Stimulated activated CD4-positive, alpha-beta T cell treated with anti-CD3 and anti-CD28 coated beads, Interleukin-2, amount 100 ng/mL, for 4 hours (primary cell): ENCODE data around the gene TXNL4B.
"Not testable (repeated sequence)": the region's sequence is repeated elsewhere in the genome, so short reads cannot be mapped to it uniquely, and the experiment has no call there.

Source experiments
- DNase-seq: peaks from one replicate; pipeline ENCODE4 v3.0.0-alpha.2; 2020; ENCODE audit warnings: low read depth

The TXNL4B gene

GRCh38 chr16:72072514-72073342 lies 20.7 kb downstream of the TXNL4B start:
- no peak for DNase-seq

- no peak for DNase-seq
Observed at GRCh38 chr16:72068930-72069329, 24.5 kb downstream of the TXNL4B start.

GRCh38 chr16:72066747-72067146 lies 26.7 kb downstream of the TXNL4B start:
- DNase-seq = no peak

GRCh38 chr16:72064361-72064894 lies 29.0 kb downstream of the TXNL4B start:
- DNase-seq = no peak

- DNase-seq = no peak
Observed at GRCh38 chr16:72061564-72061963, 31.9 kb downstream of the TXNL4B start.

GRCh38 chr16:72060405-72060804 lies 33.0 kb downstream of the TXNL4B start:
- DNase-seq = no peak

GRCh38 chr16:72059060-72059459 lies 34.4 kb downstream of the TXNL4B start:
- not testable (repeated sequence) for DNase-seq

GRCh38 chr16:72057313-72057712 lies 36.1 kb downstream of the TXNL4B start:
- not testable (repeated sequence) for DNase-seq

- DNase-seq = no peak
Observed at GRCh38 chr16:72055911-72056310, 37.5 kb downstream of the TXNL4B start.

GRCh38 chr16:72054254-72054847 lies 39.1 kb downstream of the TXNL4B start, which contains the start of gene HP:
Gene HP (plus strand): TSS chr16:72054505. CDS start chr16:72054653, 148 bp downstream.
- DNase-seq = not testable (repeated sequence)

- DNase-seq = no peak
Observed at GRCh38 chr16:72051818-72052217, 41.6 kb downstream of the TXNL4B start.

- DNase-seq = no peak
Observed at GRCh38 chr16:72050769-72051464, 42.5 kb downstream of the TXNL4B start.

GRCh38 chr16:72049110-72049509 lies 44.3 kb downstream of the TXNL4B start:
- DNase-seq = no peak

- DNase-seq = no peak
Observed at GRCh38 chr16:72044825-72045359, 48.5 kb downstream of the TXNL4B start.

GRCh38 chr16:72044296-72044695 lies 49.1 kb downstream of the TXNL4B start:
- no peak for DNase-seq

GRCh38 chr16:72043539-72043938 lies 49.9 kb downstream of the TXNL4B start:
- no peak for DNase-seq

GRCh38 chr16:72043058-72043457 lies 50.4 kb downstream of the TXNL4B start:
- DNase-seq = no peak

- no peak for DNase-seq
Observed at GRCh38 chr16:72042157-72042660, 51.2 kb downstream of the TXNL4B start.

- DNase-seq = no peak
Observed at GRCh38 chr16:72036098-72036497, 57.3 kb downstream of the TXNL4B start.
